Choroid plexus epithelial cell (primary cell): Measurements from ENCODE around the gene PDHX.
A peak's percentile ranks its signal among the peaks of the same experiment; 100 is the strongest.

Experiments used
- DNase-seq: peaks from one replicate; pipeline ENCODE4 v3.0.0-alpha.2; 2010; ENCODE audit warnings: low read depth
- H3K4me3 ChIP-seq: 2 replicates; pipeline ENCODE4 v1.5.1; 2011; ENCODE audit warnings: low read depth, mild to moderate bottlenecking, control low read depth, low read length, moderate library complexity
- CTCF ChIP-seq: conservative IDR thresholded peaks from 2 replicates; pipeline ENCODE4 v1.5.1; 2011; ENCODE audit warnings: low read depth, mild to moderate bottlenecking, control low read depth, inconsistent platforms, low read length, moderate library complexity

The PDHX gene

GRCh38 chr11:34948696-34949095 is 32.3 kb downstream of the PDHX start:
- H3K4me3 ChIP-seq = no peak overlapping the region
- no peak for TF ChIP-seq CTCF
- DNase-seq = peak; percentile 18

DNA sequence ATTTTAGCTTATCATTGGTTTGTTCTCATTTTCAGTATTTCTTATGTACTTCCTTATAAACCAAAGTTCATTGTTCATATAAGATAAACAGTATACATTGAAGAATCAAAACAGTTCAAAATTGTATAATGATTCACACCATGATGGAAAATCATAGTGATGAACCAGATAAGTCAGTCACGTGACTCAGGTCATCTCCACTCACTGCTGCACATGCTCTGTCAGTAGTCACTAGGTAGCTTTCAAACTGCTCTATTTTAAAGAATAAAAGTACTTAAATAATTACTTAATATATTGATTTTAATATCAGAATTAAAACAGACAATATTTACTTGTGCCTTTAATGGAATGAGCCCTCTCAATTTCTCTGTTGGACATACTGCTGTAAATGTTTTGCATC is 37.5 kb downstream of the PDHX start:
- no peak overlapping the region for H3K4me3 ChIP-seq
- TF ChIP-seq CTCF = no peak
- DNase-seq = no peak

- no peak for DNase-seq
- TF ChIP-seq CTCF = no peak
- H3K4me3 ChIP-seq = no peak overlapping the region
These were observed 40.8 kb downstream of the PDHX start for GRCh38 chr11:34957206-34957605.

DNA sequence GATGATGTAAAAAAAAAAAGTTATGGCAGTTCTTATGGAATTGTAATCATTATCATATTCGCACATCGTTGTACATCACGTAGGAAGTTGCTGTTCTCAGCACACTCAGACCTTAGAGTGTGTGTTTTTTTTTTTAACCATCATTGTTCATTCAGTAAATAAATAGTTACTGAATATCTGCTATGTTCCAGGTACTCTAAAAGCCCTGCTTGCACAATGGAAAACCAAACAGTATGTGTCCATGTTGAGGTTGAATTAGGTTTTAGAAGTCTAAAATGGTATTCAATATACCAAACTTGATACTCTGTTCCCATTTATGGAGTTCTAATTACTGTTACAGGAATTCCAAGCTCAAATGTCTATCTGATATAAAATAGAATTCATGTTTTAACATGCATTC is 41.2 kb downstream of the PDHX start:
- no peak for TF ChIP-seq CTCF
- no peak for DNase-seq
- no peak overlapping the region for H3K4me3 ChIP-seq

GRCh38 chr11:34959770-34960169 is 43.4 kb downstream of the PDHX start:
- no peak for TF ChIP-seq CTCF
- no peak for DNase-seq
- no peak overlapping the region for H3K4me3 ChIP-seq

GRCh38 chr11:34960277-34960676 is 43.9 kb downstream of the PDHX start:
- no peak overlapping the region for H3K4me3 ChIP-seq
- no peak for DNase-seq
- TF ChIP-seq CTCF = no peak

- H3K4me3 ChIP-seq = no peak overlapping the region
- no peak for TF ChIP-seq CTCF
- no peak for DNase-seq
These were observed 45.6 kb downstream of the PDHX start for GRCh38 chr11:34962034-34962433.
